Astrocyte of the cerebellum (primary cell): Measurements from ENCODE around the gene CCDC14.

Experiments used
- DNase-seq: peaks from one replicate; pipeline ENCODE4 v3.0.0-alpha.2; 2011; ENCODE audit warnings: low read depth
- H3K4me3 ChIP-seq: 2 replicates; pipeline ENCODE4 v1.5.1; 2011; ENCODE audit warnings: mild to moderate bottlenecking, low read depth, low read length, moderate library complexity
- in situ Hi-C: cut with HindIII; loops from 2 replicates; pipeline ENCODE4 v1.10.0; 2017; ENCODE audit warnings: low sequenced_read_pairs
- TF ChIP-seq, protein P1 (sequence below): IDR thresholded peaks from 2 replicates; pipeline ENCODE4 v1.5.1; 2012; ENCODE audit warnings: low read length, low read depth, moderate library complexity, mild to moderate bottlenecking; ENCODE audit errors: missing control alignments

Gene CCDC14

DNA sequence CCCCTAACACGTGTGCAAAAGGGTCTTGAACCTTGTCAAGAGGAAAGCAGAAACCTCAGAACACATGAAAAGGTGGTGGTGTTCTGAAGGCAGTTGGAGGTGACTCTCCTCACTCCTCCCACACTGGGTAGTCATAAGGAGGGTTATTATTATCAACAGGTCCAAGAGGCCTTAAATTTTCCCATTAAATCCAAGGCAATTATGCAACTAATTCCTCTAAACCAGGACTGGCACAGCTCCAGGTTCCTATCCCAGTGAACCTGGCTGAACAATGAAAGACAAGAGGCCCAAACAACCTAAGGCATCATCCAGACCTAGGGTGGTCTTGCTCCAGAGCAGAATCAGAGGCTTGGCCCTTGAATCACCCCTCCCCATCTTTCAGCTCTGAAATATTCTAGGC lies 91.9 kb downstream of the CCDC14 start:
- H3K4me3 ChIP-seq, result no peak overlapping the region
- in situ Hi-C loops, result loop anchor here (10.0 kb wide), 1 partner anchor 54 kb away; no protein-coding TSS in a partner anchor
- TF ChIP-seq, protein P1, sequence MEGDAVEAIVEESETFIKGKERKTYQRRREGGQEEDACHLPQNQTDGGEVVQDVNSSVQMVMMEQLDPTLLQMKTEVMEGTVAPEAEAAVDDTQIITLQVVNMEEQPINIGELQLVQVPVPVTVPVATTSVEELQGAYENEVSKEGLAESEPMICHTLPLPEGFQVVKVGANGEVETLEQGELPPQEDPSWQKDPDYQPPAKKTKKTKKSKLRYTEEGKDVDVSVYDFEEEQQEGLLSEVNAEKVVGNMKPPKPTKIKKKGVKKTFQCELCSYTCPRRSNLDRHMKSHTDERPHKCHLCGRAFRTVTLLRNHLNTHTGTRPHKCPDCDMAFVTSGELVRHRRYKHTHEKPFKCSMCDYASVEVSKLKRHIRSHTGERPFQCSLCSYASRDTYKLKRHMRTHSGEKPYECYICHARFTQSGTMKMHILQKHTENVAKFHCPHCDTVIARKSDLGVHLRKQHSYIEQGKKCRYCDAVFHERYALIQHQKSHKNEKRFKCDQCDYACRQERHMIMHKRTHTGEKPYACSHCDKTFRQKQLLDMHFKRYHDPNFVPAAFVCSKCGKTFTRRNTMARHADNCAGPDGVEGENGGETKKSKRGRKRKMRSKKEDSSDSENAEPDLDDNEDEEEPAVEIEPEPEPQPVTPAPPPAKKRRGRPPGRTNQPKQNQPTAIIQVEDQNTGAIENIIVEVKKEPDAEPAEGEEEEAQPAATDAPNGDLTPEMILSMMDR, result no peak
- DNase-seq, result no peak

DNA sequence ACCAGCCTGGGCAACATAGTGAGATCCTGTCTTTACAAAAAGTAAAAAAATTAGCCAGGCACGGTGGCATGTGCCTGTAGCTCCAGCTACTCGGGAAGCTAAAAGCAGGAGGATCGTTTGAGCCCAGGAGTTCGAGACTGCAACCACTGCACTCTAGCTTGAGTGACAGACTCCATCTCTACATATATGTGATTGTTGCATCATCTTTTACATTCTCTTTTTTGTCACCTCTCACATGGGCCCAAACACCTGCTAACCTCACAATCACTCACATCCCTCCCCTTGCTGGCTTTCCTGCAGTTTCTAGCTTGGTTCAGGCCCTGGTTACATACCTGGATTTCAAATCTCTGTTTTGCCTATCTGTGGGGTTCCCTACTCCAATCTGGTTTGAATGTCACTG lies 96.3 kb downstream of the CCDC14 start:
- in situ Hi-C loops, result loop anchor here (10.0 kb wide), 1 partner anchor 50 kb away; no protein-coding TSS in a partner anchor
- TF ChIP-seq, protein P1, result no peak
- DNase-seq, result no peak
- H3K4me3 ChIP-seq, result no peak overlapping the region
